Neural cell (in vitro differentiated cells): ENCODE results near the gene GPSM1. TPM values are rescaled to one million over a fixed set of nuclear protein-coding genes. Genes with fewer than 3 reads are reported as not detected.

Experiments
- H2AFZ ChIP-seq: fragments of 200-600, 300-800 bp; sonication (generic), shearing (Covaris generic); 2 replicates; pipeline ENCODE4 v1.6.0; 2014; ENCODE audit warnings: low read depth, mild to moderate bottlenecking, antibody characterized with exemption, low read length, moderate library complexity
- H3F3A ChIP-seq: fragments of 200-600 bp; shearing (Covaris generic); 2 replicates; pipeline ENCODE4 v1.6.1; 2016; ENCODE audit warnings: mild to moderate bottlenecking, moderate library complexity, mixed read lengths, antibody characterized with exemption, low read length; ENCODE audit not compliant: insufficient read depth, poor library complexity, severe bottlenecking
- H3K27ac ChIP-seq: fragments of 200-600, 300-800 bp; sonication (generic), shearing (Covaris generic); 2 replicates; pipeline ENCODE4 v1.5.1; 2014; ENCODE audit warnings: mild to moderate bottlenecking, low read length, moderate library complexity
- H3K27me3 ChIP-seq: fragments of 300-800, 200-600 bp; sonication (generic), shearing (Covaris generic); 2 replicates; pipeline ENCODE4 v1.6.0; 2014; ENCODE audit warnings: mild to moderate bottlenecking, low read depth, low read length, moderate library complexity; ENCODE audit not compliant: insufficient read depth
- H3K36me3 ChIP-seq: fragments of 300-800, 200-600 bp; sonication (generic), shearing (Covaris generic); 2 replicates; pipeline ENCODE4 v1.5.1; 2014; ENCODE audit warnings: mild to moderate bottlenecking, antibody characterized with exemption, low read length, moderate library complexity; ENCODE audit not compliant: insufficient read depth
- H3K4me2 ChIP-seq: fragments of 300-800, 200-600 bp; sonication (generic), shearing (Covaris generic); 2 replicates; pipeline ENCODE4 v1.6.0; 2014; ENCODE audit warnings: mild to moderate bottlenecking, low read length
- H3K4me3 ChIP-seq: fragments of 300-800, 200-600 bp; sonication (generic), shearing (Covaris generic); 2 replicates; pipeline ENCODE4 v1.5.1; 2014; ENCODE audit warnings: mild to moderate bottlenecking, low read length, moderate library complexity
- H3K79me2 ChIP-seq: fragments of 200-600 bp; shearing (Covaris generic); replicated peaks from 2 replicates; pipeline ENCODE4 v1.6.0; 2014; ENCODE audit warnings: mild to moderate bottlenecking, low read length, moderate library complexity; ENCODE audit not compliant: insufficient read depth
- H3K9ac ChIP-seq: fragments of 300-800, 200-600 bp; sonication (generic), shearing (Covaris generic); 2 replicates; pipeline ENCODE4 v1.6.1; 2016; ENCODE audit warnings: mild to moderate bottlenecking, low read length, mixed read lengths
- H3K9me2 ChIP-seq: fragments of 200-600 bp; shearing (Covaris generic); 2 replicates; pipeline ENCODE4 v1.6.1; 2016; ENCODE audit warnings: mild to moderate bottlenecking, low read length, mixed read lengths; ENCODE audit not compliant: insufficient read depth
- H3K9me3 ChIP-seq: fragments of 200-600, 300-800 bp; sonication (generic), shearing (Covaris generic); 2 replicates; pipeline ENCODE4 v1.6.1; 2016; ENCODE audit warnings: mild to moderate bottlenecking, mixed run types, low read length, moderate library complexity, mixed read lengths
- H4K20me1 ChIP-seq: fragments of 200-600 bp; shearing (Covaris generic); 2 replicates; pipeline ENCODE4 v1.6.1; 2016; ENCODE audit warnings: mild to moderate bottlenecking, mixed run types; ENCODE audit not compliant: insufficient read depth
- EP300 ChIP-seq: fragments of 450-650 bp; conservative IDR thresholded peaks from 2 replicates; pipeline ENCODE4 v1.6.1; 2014; ENCODE audit warnings: antibody characterized with exemption, mild to moderate bottlenecking, moderate library complexity; ENCODE audit not compliant: poor library complexity, severe bottlenecking
- EZH2 ChIP-seq: fragments of 200-600, 300-800 bp; shearing (Covaris generic), sonication (generic); IDR thresholded peaks from 2 replicates; pipeline ENCODE4 v1.6.1; 2014; ENCODE audit warnings: antibody characterized with exemption, low read length, borderline replicate concordance, mild to moderate bottlenecking; ENCODE audit not compliant: insufficient read depth, poor library complexity, severe bottlenecking
- MXI1 ChIP-seq: fragments of 450-650 bp; conservative IDR thresholded peaks from 2 replicates; pipeline ENCODE4 v1.6.1; 2014; ENCODE audit warnings: antibody characterized with exemption, mild to moderate bottlenecking; ENCODE audit not compliant: poor library complexity, severe bottlenecking
- POLR2AphosphoS5 ChIP-seq: IDR thresholded peaks from 2 replicates; pipeline ENCODE4 v1.6.1; 2012
- RAD21 ChIP-seq: fragments of 450-650 bp; conservative IDR thresholded peaks from 2 replicates; pipeline ENCODE4 v1.6.1; 2014; ENCODE audit warnings: antibody characterized with exemption, mild to moderate bottlenecking, moderate library complexity
- SMC3 ChIP-seq: fragments of 450-650 bp; conservative IDR thresholded peaks from 2 replicates; pipeline ENCODE4 v1.6.1; 2014; ENCODE audit warnings: antibody characterized with exemption, mild to moderate bottlenecking, moderate library complexity; ENCODE audit not compliant: poor library complexity
- TAF1 ChIP-seq: IDR thresholded peaks from 2 replicates; pipeline ENCODE4 v1.6.1; 2012; ENCODE audit warnings: low read depth
- polyA plus RNA-seq: library from polyadenylated mRNA; depleted of rRNA; stranded (reverse); fragments of >200 nt; gene quantifications from 2 replicates; pipeline ENCODE4 v1.2.3, GENCODE V29; 2014
- TF ChIP-seq, protein P1 (sequence below): IDR thresholded peaks from 2 replicates; pipeline ENCODE4 v1.6.1; 2012; ENCODE audit warnings: borderline replicate concordance
- TF ChIP-seq, protein P2 (sequence below): fragments of 450-650 bp; IDR thresholded peaks from 2 replicates; pipeline ENCODE4 v1.5.1; 2014; ENCODE audit warnings: antibody characterized with exemption, mild to moderate bottlenecking, moderate library complexity; ENCODE audit not compliant: poor library complexity, severe bottlenecking

The GPSM1 gene
- polyA plus RNA-seq, 1 donor from 2014 or later = 117 TPM

DNA sequence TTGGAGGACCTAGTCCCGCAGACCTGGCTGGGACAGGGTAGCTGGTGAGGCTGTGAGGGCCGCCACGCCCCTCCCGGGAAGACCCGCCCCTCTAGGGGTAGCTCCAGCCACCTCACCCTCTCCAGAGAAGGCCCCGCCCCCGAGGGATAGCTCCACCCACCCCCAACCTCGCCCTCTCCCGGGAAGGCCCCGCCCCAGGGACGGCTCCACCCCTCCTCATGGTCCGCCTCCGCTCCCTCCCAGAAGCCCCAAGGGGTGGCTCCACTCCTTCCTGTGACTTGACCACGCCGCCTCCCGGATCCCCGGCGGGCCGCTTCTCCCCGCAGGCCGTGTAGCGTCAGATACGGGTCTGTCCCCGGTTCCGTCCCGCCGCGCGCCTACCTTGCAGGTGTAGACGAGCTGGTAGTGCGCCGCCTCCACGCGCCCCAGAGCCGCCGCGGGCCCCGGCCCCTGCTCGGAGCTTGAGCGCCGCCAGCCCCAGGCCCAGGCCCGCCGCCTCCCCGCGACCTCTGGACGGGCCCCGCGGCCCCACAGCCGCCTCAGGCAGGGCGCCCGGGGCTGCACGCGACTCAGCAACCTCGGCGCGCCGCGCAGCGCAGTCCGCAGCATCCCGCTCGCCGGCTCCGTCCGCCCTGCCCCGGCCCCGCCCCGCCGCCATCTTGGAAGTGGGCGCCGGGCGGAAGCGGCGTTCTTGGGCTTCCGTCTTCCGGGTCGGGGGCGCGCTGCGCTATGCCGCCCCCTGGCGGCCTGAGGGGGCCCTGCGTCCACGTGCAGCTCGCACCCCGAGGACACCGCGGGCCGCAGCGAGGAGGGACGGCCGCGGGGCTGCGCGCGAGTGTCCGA lies 36.0 kb downstream of the GPSM1 start, which contains the start of gene DNLZ:
Gene DNLZ (minus strand): TSS at position 639 of the 843 bp plus-strand sequence. CDS start 30 bp downstream, at position 609.
- Histone ChIP-seq H3K36me3 (no peaks in the 10 kb centered on the region), H3F3A (no peaks in the 10 kb centered on the region), H4K20me1 (no peaks in the 10 kb centered on the region), H3K4me3 (peak within 1 kb of the TSS; percentile 75), H3K9ac (peak within 1 kb of the TSS; percentile 82), H3K9me2 (no peaks in the 10 kb centered on the region), H3K27ac (peak within 1 kb of the TSS; percentile 68), H2AFZ (no peak within 1 kb of the TSS), H3K79me2 (no peaks in the 10 kb centered on the region), H3K9me3 (no peaks in the 10 kb centered on the region), H3K4me2 (no peak within 1 kb of the TSS), H3K27me3 (no peaks in the 10 kb centered on the region)
- TF ChIP-seq MXI1 (peak; percentile 93), EP300 (peak; percentile 68), SMC3 (peak; percentile 80), POLR2AphosphoS5 (peak; percentile 75), TAF1 (no peak), EZH2 (no peak), RAD21 (peak; percentile 66)
- TF ChIP-seq, protein P1, sequence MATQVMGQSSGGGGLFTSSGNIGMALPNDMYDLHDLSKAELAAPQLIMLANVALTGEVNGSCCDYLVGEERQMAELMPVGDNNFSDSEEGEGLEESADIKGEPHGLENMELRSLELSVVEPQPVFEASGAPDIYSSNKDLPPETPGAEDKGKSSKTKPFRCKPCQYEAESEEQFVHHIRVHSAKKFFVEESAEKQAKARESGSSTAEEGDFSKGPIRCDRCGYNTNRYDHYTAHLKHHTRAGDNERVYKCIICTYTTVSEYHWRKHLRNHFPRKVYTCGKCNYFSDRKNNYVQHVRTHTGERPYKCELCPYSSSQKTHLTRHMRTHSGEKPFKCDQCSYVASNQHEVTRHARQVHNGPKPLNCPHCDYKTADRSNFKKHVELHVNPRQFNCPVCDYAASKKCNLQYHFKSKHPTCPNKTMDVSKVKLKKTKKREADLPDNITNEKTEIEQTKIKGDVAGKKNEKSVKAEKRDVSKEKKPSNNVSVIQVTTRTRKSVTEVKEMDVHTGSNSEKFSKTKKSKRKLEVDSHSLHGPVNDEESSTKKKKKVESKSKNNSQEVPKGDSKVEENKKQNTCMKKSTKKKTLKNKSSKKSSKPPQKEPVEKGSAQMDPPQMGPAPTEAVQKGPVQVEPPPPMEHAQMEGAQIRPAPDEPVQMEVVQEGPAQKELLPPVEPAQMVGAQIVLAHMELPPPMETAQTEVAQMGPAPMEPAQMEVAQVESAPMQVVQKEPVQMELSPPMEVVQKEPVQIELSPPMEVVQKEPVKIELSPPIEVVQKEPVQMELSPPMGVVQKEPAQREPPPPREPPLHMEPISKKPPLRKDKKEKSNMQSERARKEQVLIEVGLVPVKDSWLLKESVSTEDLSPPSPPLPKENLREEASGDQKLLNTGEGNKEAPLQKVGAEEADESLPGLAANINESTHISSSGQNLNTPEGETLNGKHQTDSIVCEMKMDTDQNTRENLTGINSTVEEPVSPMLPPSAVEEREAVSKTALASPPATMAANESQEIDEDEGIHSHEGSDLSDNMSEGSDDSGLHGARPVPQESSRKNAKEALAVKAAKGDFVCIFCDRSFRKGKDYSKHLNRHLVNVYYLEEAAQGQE = no peak
- TF ChIP-seq, protein P2, sequence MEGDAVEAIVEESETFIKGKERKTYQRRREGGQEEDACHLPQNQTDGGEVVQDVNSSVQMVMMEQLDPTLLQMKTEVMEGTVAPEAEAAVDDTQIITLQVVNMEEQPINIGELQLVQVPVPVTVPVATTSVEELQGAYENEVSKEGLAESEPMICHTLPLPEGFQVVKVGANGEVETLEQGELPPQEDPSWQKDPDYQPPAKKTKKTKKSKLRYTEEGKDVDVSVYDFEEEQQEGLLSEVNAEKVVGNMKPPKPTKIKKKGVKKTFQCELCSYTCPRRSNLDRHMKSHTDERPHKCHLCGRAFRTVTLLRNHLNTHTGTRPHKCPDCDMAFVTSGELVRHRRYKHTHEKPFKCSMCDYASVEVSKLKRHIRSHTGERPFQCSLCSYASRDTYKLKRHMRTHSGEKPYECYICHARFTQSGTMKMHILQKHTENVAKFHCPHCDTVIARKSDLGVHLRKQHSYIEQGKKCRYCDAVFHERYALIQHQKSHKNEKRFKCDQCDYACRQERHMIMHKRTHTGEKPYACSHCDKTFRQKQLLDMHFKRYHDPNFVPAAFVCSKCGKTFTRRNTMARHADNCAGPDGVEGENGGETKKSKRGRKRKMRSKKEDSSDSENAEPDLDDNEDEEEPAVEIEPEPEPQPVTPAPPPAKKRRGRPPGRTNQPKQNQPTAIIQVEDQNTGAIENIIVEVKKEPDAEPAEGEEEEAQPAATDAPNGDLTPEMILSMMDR = peak; percentile 99

- Histone ChIP-seq H3K79me2 (no peaks in the 10 kb centered on the region), H3K27ac (no peak overlapping the region), H3K9me3 (no peaks in the 10 kb centered on the region), H3K36me3 (no peaks in the 10 kb centered on the region), H3K9me2 (no peaks in the 10 kb centered on the region), H3K4me2 (no peak overlapping the region), H3K27me3 (no peaks in the 10 kb centered on the region), H2AFZ (no peak overlapping the region), H4K20me1 (no peaks in the 10 kb centered on the region), H3K9ac (no peak overlapping the region), H3K4me3 (peak overlapping the region; percentile 75), H3F3A (no peaks in the 10 kb centered on the region)
- TF ChIP-seq EZH2 = no peak
- peak; percentile 39 for TF ChIP-seq SMC3
Observed at GRCh38 chr9:136363949-136364748, 36.8 kb downstream of the GPSM1 start.
